MCF 10A (cell line): Measurements from ENCODE around the gene NFKBIL1. TPM values are rescaled to one million over a fixed set of nuclear protein-coding genes. Genes with fewer than 3 reads are reported as not detected.
"Not testable (repeated sequence)": the region's sequence is repeated elsewhere in the genome, so short reads cannot be mapped to it uniquely, and the experiment has no call there.

Source experiments
- BruUV-seq: library from RNA; stranded (reverse); fragments of 400-500 nt; replicated peaks from 2 replicates; lab custom pipeline; 2021; lab: Mats Ljungman, UMichigan
- CTCF ChIA-PET: fragments of 300-600 bp; sonication (Branson Sonifier 250); formaldehyde crosslinking; extraction: SDS; loops from one replicate; lab custom pipeline; 2021; ENCODE audit warnings: antibody characterized with exemption, inconsistent platforms; lab: Yijun Ruan, JAX
- POLR2A ChIA-PET: fragments of 300-600, 350-650 bp; sonication (Branson Sonifier 250); formaldehyde crosslinking; extraction: SDS; loops from one replicate; lab custom pipeline; 2020; ENCODE audit warnings: antibody characterized with exemption, inconsistent platforms; lab: Yijun Ruan, JAX
- DNase-seq: peaks from one replicate; pipeline ENCODE4 v3.0.0-alpha.2; 2018; ENCODE audit not compliant: unreplicated experiment
- H3K27ac Mint-ChIP-seq: one replicate; pipeline ENCODE4 v1.8.0; 2022; ENCODE audit warnings: mild to moderate bottlenecking, low read depth, mixed read lengths; ENCODE audit not compliant: unreplicated experiment
- H3K27me3 Mint-ChIP-seq: one replicate; pipeline ENCODE4 v1.8.0; 2022; ENCODE audit warnings: mixed read lengths; ENCODE audit not compliant: insufficient read depth, unreplicated experiment
- H3K36me3 Mint-ChIP-seq: one replicate; pipeline ENCODE4 v1.8.0; 2022; ENCODE audit warnings: mild to moderate bottlenecking, moderate library complexity, mixed read lengths; ENCODE audit not compliant: insufficient read depth, unreplicated experiment
- H3K4me1 Mint-ChIP-seq: one replicate; pipeline ENCODE4 v1.8.0; 2022; ENCODE audit warnings: mixed read lengths; ENCODE audit not compliant: insufficient read depth, unreplicated experiment
- H3K4me3 Mint-ChIP-seq: one replicate; pipeline ENCODE4 v1.8.0; 2022; ENCODE audit warnings: mild to moderate bottlenecking, moderate library complexity, mixed read lengths; ENCODE audit not compliant: unreplicated experiment
- H3K9me3 Mint-ChIP-seq: one replicate; pipeline ENCODE4 v1.8.0; 2022; ENCODE audit warnings: mixed read lengths; ENCODE audit not compliant: unreplicated experiment
- CTCF ChIP-seq: fragments of 200-600 bp; IDR thresholded peaks from one replicate; pipeline ENCODE4 v1.8.0; 2022; ENCODE audit warnings: antibody characterized with exemption, mild to moderate bottlenecking; ENCODE audit not compliant: unreplicated experiment
- intact Hi-C: fragments of 100-400 bp; cut with micrococcal nuclease; formaldehyde crosslinking; loops from 2 replicates; pipeline ENCODE4 v1.14.1; 2022
- total RNA-seq: library from RNA; stranded (reverse); gene quantifications from 2 replicates; pipeline ENCODE4 v1.2.3, GENCODE V29; 2022

Gene NFKBIL1
- total RNA-seq, 1 experiment from 2014 or later, result 30.3 TPM

GRCh38 chr6:31548544-31548873 is 1.1 kb downstream of the NFKBIL1 start:
- intact Hi-C loops, result loop anchor here (5.0 to 10.0 kb wide), 2 partner anchors 34 to 226 kb away; partner anchors contain the start of genes LTB and VWA7
- Mint-ChIP-seq H3K36me3 (peaks cover 46% of the 10 kb centered on the region), H3K27me3 (no peaks in the 10 kb centered on the region), H3K9me3 (no peaks in the 10 kb centered on the region), H3K4me1 (peaks cover 18% of the 10 kb centered on the region), H3K4me3 (peak overlapping the region; percentile 75), H3K27ac (no peak overlapping the region)
- CTCF ChIA-PET, result interaction anchor here (0.6 to 7.6 kb wide), 6 partner anchors 22 to 337 kb away, joined by 3 to 160 read pairs (median 4); no protein-coding TSS in a partner anchor
- BruUV-seq, result no TSS peak
- DNase-seq, result no peak
- TF ChIP-seq CTCF, result no peak
- POLR2A ChIA-PET, result interaction anchor here (0.6 to 1.7 kb wide), 8 partner anchors 15 to 424 kb away, joined by 3 to 5 read pairs (median 3); partner anchors contain the start of genes BAG6 and DXO

GRCh38 chr6:31551371-31551770 is 4.0 kb downstream of the NFKBIL1 start:
- peak; percentile 61 for DNase-seq
- H3K27me3 Mint-ChIP-seq, H3K9me3 Mint-ChIP-seq, H3K4me1 Mint-ChIP-seq, H3K4me3 Mint-ChIP-seq, BruUV-seq, H3K27ac Mint-ChIP-seq, intact Hi-C loops: not testable (repeated sequence)
- CTCF ChIA-PET, result interaction anchor here (0.6 to 2.5 kb wide), 6 partner anchors 24 to 100 kb away, joined by 3 to 21 read pairs (median 4); partner anchors contain the start of gene TNF
- H3K36me3 Mint-ChIP-seq, result peaks cover 48% of the 10 kb centered on the region
- POLR2A ChIA-PET, result interaction anchor here (0.6 to 1.8 kb wide), 6 partner anchors 9 to 100 kb away, joined by 3 to 6 read pairs (median 4); no protein-coding TSS in a partner anchor

GRCh38 chr6:31556307-31556706 is 8.9 kb downstream of the NFKBIL1 start:
- no peak for DNase-seq
- BruUV-seq, result no TSS peak
- no peaks in the 10 kb centered on the region for H3K9me3 Mint-ChIP-seq
- H3K36me3 Mint-ChIP-seq, result peaks cover 56% of the 10 kb centered on the region
- H3K27ac Mint-ChIP-seq, result no peak overlapping the region
- ChIA-PET POLR2A (interaction anchor here (0.6 to 1.1 kb wide), 4 partner anchors 10 to 95 kb away, joined by 3 read pairs; partner anchors contain the start of genes ATP6V1G2 and DDX39B), CTCF (interaction anchor here (0.6 kb wide), 2 partner anchors 43 to 243 kb away, joined by 3 read pairs; no protein-coding TSS in a partner anchor)
- no peaks in the 10 kb centered on the region for H3K27me3 Mint-ChIP-seq
- no peak overlapping the region for H3K4me3 Mint-ChIP-seq
- no peak for TF ChIP-seq CTCF
- peaks cover 20% of the 10 kb centered on the region for H3K4me1 Mint-ChIP-seq
- intact Hi-C loops, result no loop called here

GRCh38 chr6:31557443-31558317 is 10.3 kb downstream of the NFKBIL1 start:
- POLR2A ChIA-PET, result interaction anchor here (0.7 kb wide), 1 partner anchor 396 kb away, joined by 3 read pairs; no protein-coding TSS in a partner anchor
- CTCF ChIA-PET, result interaction anchor here (1.0 kb wide), 1 partner anchor 40 kb away, joined by 4 read pairs; no protein-coding TSS in a partner anchor
- intact Hi-C loops, result no loop called here
- H3K27me3 Mint-ChIP-seq, result no peaks in the 10 kb centered on the region
- DNase-seq, result no peak
- H3K4me1 Mint-ChIP-seq, result peaks cover 20% of the 10 kb centered on the region
- no peaks in the 10 kb centered on the region for H3K9me3 Mint-ChIP-seq
- H3K4me3 Mint-ChIP-seq, result no peak overlapping the region
- BruUV-seq, result TSS peak; percentile 22
- no peak for TF ChIP-seq CTCF
- H3K27ac Mint-ChIP-seq, result no peak overlapping the region
- peaks cover 49% of the 10 kb centered on the region for H3K36me3 Mint-ChIP-seq
